Myocyte (in vitro differentiated cells): Measurements from ENCODE around the gene KRTAP10-10. TPM values are rescaled to one million over a fixed set of nuclear protein-coding genes. Genes with fewer than 3 reads are reported as not detected.
"Not testable (repeated sequence)": the region's sequence is repeated elsewhere in the genome, so short reads cannot be mapped to it uniquely, and the experiment has no call there.

Source experiments
- DNase-seq: peaks from one replicate; pipeline ENCODE4 v3.0.0-alpha.2; 2012; ENCODE audit warnings: low read depth
- total RNA-seq: library from RNA; depleted of rRNA; stranded (reverse); fragments of >200 nt; gene quantifications from 2 replicates; pipeline ENCODE4 v1.2.3, GENCODE V29; 2014

Gene KRTAP10-10
- total RNA-seq, 1 donor from 2014 or later: not detected

DNA sequence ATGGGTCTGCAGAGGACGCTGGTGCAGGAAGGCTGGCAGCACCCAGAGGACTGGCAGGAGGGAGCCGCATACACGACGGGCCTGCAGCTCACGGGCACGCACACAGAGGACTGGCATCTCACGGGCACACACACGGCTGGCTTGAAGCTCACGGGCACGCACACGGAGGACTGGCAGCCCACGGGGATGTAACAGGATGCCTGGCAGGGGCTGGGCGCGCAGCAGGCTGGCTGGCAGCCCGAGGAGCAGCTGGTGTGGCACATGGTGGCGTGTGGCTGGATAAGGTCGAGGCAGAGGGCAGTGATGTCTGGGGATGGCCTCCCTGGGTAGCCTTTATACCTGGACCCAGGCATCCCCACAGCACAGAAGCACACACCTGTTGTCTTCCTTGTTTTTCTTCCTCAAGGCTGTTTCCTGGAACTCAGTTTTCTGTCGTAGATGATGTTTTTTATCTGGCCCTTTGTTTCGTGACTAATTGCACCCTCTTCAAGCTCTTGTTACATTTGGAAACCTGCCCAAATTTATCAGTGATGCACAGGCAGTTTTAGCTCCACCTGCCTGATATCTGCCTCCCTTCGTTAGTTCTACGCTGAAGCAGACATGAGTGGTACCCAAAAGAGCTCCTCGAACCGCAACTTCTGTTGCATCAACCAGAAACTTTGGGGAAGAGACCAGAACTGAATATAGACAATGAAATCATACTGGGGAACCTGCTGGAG is 44.9 kb downstream of the KRTAP10-10 start, which contains the start of gene KRTAP12-1:
Gene KRTAP12-1 (minus strand): TSS at position 303 of the 719 bp plus-strand sequence. CDS start 40 bp downstream, at position 263.
- peak; percentile 33 for DNase-seq

DNA sequence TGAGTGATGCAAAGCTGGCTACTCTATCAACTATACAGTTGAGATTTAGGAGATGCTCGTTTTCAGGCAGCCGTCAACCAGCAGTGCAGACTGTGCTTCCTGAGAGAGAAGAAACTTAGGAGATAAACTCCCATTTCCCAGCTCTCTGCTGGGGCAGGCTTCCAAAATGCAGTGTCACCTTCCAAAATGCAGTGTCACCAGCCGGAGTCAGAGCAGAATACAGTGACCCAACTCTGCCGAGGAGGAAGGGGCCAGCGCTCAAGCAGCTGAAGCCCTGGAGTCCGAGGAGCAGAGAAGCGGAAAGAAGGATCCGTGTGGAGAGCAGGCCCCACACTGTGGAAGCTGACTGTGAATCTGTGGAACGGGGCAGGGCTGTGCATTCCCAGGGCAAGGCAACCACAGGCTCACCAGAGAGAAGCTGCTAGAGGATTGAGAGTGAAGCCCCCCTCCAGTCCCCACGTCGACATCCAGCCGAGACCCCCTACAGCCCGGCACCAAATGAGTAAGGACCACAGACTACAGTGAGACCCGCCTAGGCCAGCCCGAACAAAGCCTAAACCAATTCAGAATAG is 45.5 kb downstream of the KRTAP10-10 start:
- DNase-seq: no peak

DNA sequence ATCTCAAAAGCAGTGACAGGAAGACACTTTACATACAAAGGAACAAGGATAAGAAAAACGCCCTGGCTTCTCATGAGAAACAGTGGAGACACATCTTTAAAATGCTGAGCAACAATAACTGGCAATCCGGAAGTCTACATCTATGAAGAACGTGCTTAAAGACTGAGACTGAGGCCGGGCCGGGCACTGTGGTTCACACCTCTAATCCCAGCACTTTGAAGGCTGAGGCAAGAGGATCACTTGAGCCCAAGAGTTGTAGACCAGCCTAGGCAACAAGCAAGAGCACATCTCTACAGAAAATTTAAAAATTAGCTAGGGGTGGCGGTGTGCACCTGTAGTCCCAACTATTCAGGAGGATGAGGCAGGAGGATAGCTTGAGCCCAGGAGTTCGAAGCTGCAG is 46.9 kb downstream of the KRTAP10-10 start:
- no peak for DNase-seq

DNA sequence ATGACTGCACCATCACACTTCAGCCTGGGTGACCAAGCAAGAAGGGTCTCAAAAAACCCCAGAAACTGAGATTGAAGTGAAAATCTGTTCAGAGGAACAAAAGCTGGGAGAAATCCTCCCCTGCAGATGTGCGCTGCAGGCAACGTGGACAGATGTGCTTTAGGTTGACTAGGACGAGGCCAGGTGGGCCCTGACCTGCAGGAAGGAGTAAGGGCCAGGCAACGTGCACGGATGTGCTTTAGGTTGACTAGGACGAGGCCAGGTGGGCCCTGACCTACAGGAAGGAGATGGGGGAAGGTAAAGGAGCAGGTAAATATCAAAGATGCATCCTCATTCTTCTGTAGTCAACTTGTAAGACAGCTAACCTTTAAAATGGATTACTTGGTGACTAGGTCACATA is 47.3 kb downstream of the KRTAP10-10 start:
- no peak for DNase-seq

DNA sequence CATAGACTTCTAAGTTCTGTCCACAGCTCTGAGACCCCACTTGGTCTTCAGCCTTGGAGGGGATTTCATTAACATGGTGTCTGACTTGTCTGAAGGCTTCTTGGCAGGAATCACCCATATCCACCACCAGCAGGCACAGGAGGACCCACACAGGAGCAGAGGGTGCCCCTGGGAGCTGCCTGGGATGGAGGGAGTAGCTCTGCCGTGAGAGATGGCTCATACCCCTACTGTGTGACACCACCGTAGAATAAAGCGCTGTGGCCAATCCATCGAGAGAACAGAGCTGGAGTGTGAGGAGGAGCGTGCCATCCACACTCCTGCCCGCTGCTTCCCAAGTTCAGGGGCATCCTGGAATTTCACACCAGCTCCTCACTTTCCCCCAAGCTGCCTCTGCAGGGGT is 47.9 kb downstream of the KRTAP10-10 start:
- DNase-seq: not testable (repeated sequence)

DNA sequence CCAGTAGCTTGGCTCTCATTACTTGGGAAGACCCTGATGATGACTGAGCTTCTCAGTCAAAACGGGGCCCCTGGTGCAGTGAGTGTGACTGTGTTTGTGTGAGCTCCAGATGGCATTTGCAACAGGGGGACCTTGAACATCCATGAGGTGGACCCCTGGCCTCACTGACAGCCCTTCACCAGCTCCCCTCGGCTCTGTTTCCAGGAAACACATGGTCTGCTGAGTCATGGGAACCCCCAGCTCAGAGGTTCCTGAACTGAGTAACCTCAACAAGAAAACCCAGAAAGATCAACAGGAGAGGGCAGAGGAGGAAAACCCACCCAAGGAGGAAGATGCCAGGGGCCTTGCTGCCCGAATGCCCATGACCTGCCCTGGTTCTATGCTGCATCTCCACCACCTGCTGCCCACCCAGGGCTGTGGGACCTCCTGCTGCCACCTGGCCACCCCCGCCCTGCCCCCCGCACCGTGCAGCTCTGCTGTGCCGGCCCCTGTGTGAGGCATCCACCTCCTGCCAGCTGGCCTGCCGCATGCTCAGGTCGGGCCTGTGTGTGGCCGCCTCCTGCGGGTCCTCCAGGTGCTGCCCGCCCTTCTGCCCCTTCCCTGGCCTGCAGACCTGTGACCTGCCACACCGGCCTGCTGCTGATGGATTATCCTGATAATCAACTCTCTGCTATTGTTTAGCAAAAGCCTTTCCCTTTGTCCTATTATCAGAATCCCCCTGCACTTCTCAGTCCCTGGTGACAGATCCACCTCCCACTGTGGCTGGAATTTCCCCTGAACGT is 49.0 kb downstream of the KRTAP10-10 start:
- DNase-seq: no peak

DNA sequence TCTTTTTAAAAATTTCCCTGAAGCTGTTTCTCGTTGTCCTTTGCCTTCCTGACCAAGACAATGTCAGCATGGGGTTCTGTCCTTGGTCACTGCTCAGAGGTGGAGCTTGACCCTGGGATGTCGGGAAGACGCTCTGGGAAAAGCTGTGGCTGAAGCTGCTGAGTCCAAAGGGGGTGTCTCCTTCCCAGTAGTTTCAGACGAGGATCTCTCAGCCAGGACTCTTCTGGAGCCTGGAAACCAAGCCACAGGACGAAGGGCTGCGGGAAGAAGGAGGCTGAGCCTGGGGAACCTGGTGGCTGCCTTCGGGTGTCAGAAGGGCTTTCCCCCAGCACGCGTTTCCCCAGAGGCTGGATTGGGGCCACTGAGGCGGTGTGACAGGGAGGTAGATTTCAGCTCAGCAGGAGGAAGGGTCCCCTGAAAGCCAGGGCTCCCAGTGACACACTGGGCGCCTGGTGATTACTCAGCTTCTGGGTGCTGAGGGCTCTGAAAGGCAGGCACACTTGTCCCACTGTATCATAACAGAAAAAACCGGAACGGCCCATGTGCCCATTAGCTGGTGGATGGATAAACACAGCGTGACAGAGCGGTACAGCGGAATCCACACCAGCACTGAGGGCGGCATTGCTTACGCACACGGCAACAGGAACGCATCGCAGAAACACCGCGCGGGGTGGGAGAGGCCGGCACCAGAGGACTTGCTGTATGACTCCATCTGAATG is 49.8 kb downstream of the KRTAP10-10 start:
- DNase-seq: no peak

DNA sequence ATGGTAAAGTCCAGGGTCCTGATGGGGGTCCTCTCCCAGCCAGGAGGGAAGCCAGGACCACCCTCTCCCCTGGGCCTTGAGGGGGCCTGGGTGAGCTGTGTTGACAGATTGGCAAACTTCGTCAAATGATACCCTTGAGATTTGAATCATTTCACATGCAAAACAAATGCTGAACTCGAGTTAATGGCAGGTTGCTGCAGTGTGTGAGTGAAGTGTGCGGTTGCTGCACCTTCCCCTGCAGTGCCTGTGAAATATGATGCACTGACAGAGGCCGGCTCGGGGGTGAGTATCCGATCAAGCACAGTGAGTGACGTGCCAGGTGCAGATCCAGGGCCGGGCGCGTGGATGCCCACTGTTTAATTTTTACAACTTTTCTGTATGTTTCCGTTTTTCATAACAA is 50.5 kb downstream of the KRTAP10-10 start:
- DNase-seq: peak; percentile 48

Other genes starting within 250 kb of the KRTAP10-10 start
- gene LRRC3, start 181.8 kb upstream of the KRTAP10-10 start, total RNA-seq: not detected in 2 replicates
- gene KRTAP10-1, start 97.2 kb upstream of the KRTAP10-10 start, total RNA-seq: not detected in 2 replicates
- gene KRTAP10-2, start 85.9 kb upstream of the KRTAP10-10 start, total RNA-seq: not detected in 2 replicates
- gene KRTAP10-3, start 78.6 kb upstream of the KRTAP10-10 start, total RNA-seq: not detected in 2 replicates
- gene KRTAP10-4, start 63.6 kb upstream of the KRTAP10-10 start, total RNA-seq: not detected in 2 replicates
- not detected in 2 replicates for gene KRTAP10-5, start 56.8 kb upstream of the KRTAP10-10 start, total RNA-seq
- gene KRTAP10-6, start 44.9 kb upstream of the KRTAP10-10 start, total RNA-seq: not detected in 2 replicates
- not detected in 2 replicates for gene KRTAP10-7, start 36.8 kb upstream of the KRTAP10-10 start, total RNA-seq
- not detected in 2 replicates for gene KRTAP10-8, start 25.3 kb upstream of the KRTAP10-10 start, total RNA-seq
- not detected in 2 replicates for gene KRTAP10-9, start 10.3 kb upstream of the KRTAP10-10 start, total RNA-seq
- gene KRTAP10-11, start 9.1 kb downstream of the KRTAP10-10 start, total RNA-seq: not detected in 2 replicates
- not detected in 2 replicates for gene KRTAP12-4, start 17.3 kb downstream of the KRTAP10-10 start, total RNA-seq
- gene KRTAP12-3, start 20.6 kb downstream of the KRTAP10-10 start, total RNA-seq: not detected in 2 replicates
- gene KRTAP12-2, start 29.6 kb downstream of the KRTAP10-10 start, total RNA-seq: not detected in 2 replicates
- not detected in 2 replicates for gene KRTAP12-1, start 44.8 kb downstream of the KRTAP10-10 start, total RNA-seq
- not detected in 2 replicates for gene KRTAP10-12, start 59.8 kb downstream of the KRTAP10-10 start, total RNA-seq
- gene TSPEAR, start 74.2 kb downstream of the KRTAP10-10 start, total RNA-seq: not detected in 2 replicates
- gene UBE2G2, start 164.5 kb downstream of the KRTAP10-10 start, total RNA-seq: 98.0 and 99.8 TPM in 2 replicates
- gene SUMO3, start 180.7 kb downstream of the KRTAP10-10 start, total RNA-seq: 78.6 and 79.5 TPM in 2 replicates
- 207 and 246 TPM in 2 replicates for gene PTTG1IP, start 236.3 kb downstream of the KRTAP10-10 start, total RNA-seq